A549 (cell line): ENCODE results near the gene CADPS2. TPM values are rescaled to one million over a fixed set of nuclear protein-coding genes. Genes with fewer than 3 reads are reported as not detected.

ENCODE experiments used
- ATAC-seq, 2 experiments: fragments of 200-7000 bp in 1 of 2; fragments of >200 bp in 1 of 2; cut with Nextera tagmentation in 1 of 2; cut with Tn5 transposase in 1 of 2; 3 replicates each; pipeline versions ENCODE4 v1.8.0 to v1.9.1; 2018 to 2020; ENCODE audit warnings: mild to moderate bottlenecking in 1 of 2, moderate library complexity in 1 of 2
- CTCF ChIA-PET: fragments of 300-600 bp; sonication (Branson Sonifier 250); formaldehyde crosslinking; extraction: SDS; loops from one replicate; lab custom pipeline; 2021; ENCODE audit warnings: antibody characterized with exemption, inconsistent platforms; lab: Yijun Ruan, JAX
- POLR2A ChIA-PET: fragments of 350-600 bp; formaldehyde crosslinking; extraction: SDS; loops from one replicate; lab custom pipeline; 2021; ENCODE audit warnings: antibody characterized with exemption, inconsistent platforms; lab: Yijun Ruan, JAX
- DNase-seq, 2 experiments: peaks; one replicate each; pipeline versions ENCODE4 v3.0.0 to v3.0.0-alpha.2; 2011 to 2016; ENCODE audit warnings: low read depth in 1 of 2, low spot score in 1 of 2
- FAIRE-seq: peaks from 2 replicates; lab custom pipeline; 2011; peaks lifted over from hg19 to GRCh38; lab: Jason Lieb, UNC
- H3K27ac ChIP-seq, 2 experiments: fragments of >200 bp; sonication (Bioruptor Twin); formaldehyde crosslinking; 3 replicates each; pipeline ENCODE4 v1.5.1; 2016 to 2017
- H3K4me1 ChIP-seq: fragments of >200 bp; sonication (Bioruptor Twin); formaldehyde crosslinking; 3 replicates; pipeline ENCODE4 v1.6.1; 2016
- H3K4me2 ChIP-seq: fragments of >200 bp; sonication (Bioruptor Twin); formaldehyde crosslinking; 3 replicates; pipeline ENCODE4 v1.6.1; 2016
- H3K4me3 ChIP-seq: fragments of >200 bp; sonication (Bioruptor Twin); formaldehyde crosslinking; 3 replicates; pipeline ENCODE4 v1.5.1; 2016
- H3K9me3 ChIP-seq: fragments of >200 bp; sonication (Bioruptor Twin); formaldehyde crosslinking; 3 replicates; pipeline ENCODE4 v1.6.1; 2016
- BCL3 ChIP-seq: fragments of >200 bp; sonication (Bioruptor Twin); formaldehyde crosslinking; IDR thresholded peaks from 3 replicates; pipeline ENCODE4 v1.6.1; 2016
- CBX8 ChIP-seq: fragments of 200-600 bp; sonication (generic); IDR thresholded peaks from 2 replicates; pipeline ENCODE4 v1.6.1; 2016
- CHD2 ChIP-seq: fragments of 150-350 bp; IDR thresholded peaks from 2 replicates; pipeline ENCODE4 v1.6.1; 2014; ENCODE audit warnings: low read length; ENCODE audit not compliant: partially characterized antibody
- EHMT2 ChIP-seq: fragments of 200-600 bp; sonication (generic); IDR thresholded peaks from 2 replicates; pipeline ENCODE4 v1.6.1; 2016; ENCODE audit warnings: antibody characterized with exemption, low read depth, mild to moderate bottlenecking, moderate library complexity
- HES2 ChIP-seq: fragments of >200 bp; sonication (Bioruptor Twin); formaldehyde crosslinking; IDR thresholded peaks from 2 replicates; pipeline ENCODE4 v1.6.1; 2016
- HOXB13 ChIP-seq: fragments of 250-450 bp; sonication (Bioruptor Pico); IDR thresholded peaks from 2 replicates; pipeline ENCODE4 v1.5.0; 2020; ENCODE audit warnings: low read depth, mild to moderate bottlenecking, moderate library complexity
- JUNB ChIP-seq: fragments of >200 bp; sonication (Bioruptor Twin); formaldehyde crosslinking; IDR thresholded peaks from 2 replicates; pipeline ENCODE4 v1.6.1; 2016
- MAFK ChIP-seq: fragments of 450-650 bp; IDR thresholded peaks from 2 replicates; pipeline ENCODE4 v1.6.1; 2014; ENCODE audit not compliant: partially characterized antibody
- MYC ChIP-seq: IDR thresholded peaks from 2 replicates; pipeline ENCODE4 v1.6.1; 2012; ENCODE audit warnings: mild to moderate bottlenecking, inconsistent platforms, low read length, improper control_type of control experiment, borderline replicate concordance
- NPAS2 ChIP-seq: fragments of 250-450 bp; sonication (Bioruptor Pico); IDR thresholded peaks from 2 replicates; pipeline ENCODE4 v1.8.0; 2022; ENCODE audit warnings: mild to moderate bottlenecking, moderate library complexity, borderline replicate concordance
- PBX3 ChIP-seq: IDR thresholded peaks from 2 replicates; pipeline ENCODE4 v1.6.1; 2012
- POLR2AphosphoS2 ChIP-seq: conservative IDR thresholded peaks from 2 replicates; pipeline ENCODE4 v1.6.1; 2012; ENCODE audit warnings: low read length, improper control_type of control experiment, inconsistent platforms
- REST ChIP-seq: fragments of 200-600 bp; sonication (generic); IDR thresholded peaks from 2 replicates; pipeline ENCODE4 v1.6.1; 2016; ENCODE audit warnings: antibody characterized with exemption, mild to moderate bottlenecking, moderate library complexity
- ZNF302 ChIP-seq: fragments of 250-450 bp; sonication (Bioruptor Pico); IDR thresholded peaks from 2 replicates; pipeline ENCODE4 v1.9.0; 2021; ENCODE audit warnings: inconsistent platforms, mild to moderate bottlenecking, moderate library complexity
- WGBS: methylation state at CpG from one replicate; pipeline ENCODE4 v1.1.6; 2017; ENCODE audit errors: missing lambda C conversion rate; 5-methylcytosine and 5-hydroxymethylcytosine counted together
- polyA plus RNA-seq, 4 experiments: library from polyadenylated mRNA; depleted of rRNA in 3 of 4; stranded (reverse); fragments of >200 nt; fragmentation: RNase III in 1 of 4; extraction: RNeasy Plus Mini Kit Qiagen cat#74134 plus additional on column Dnase treatment in 1 of 4; gene quantifications; 2 replicates in 3 of 4; 3 replicates in 1 of 4; pipeline ENCODE4 v1.2.3, GENCODE V29; 2011 to 2017
- TF ChIP-seq, protein P1 (sequence below): fragments of >200 bp; sonication (Bioruptor Twin); formaldehyde crosslinking; IDR thresholded peaks from 3 replicates; pipeline ENCODE4 v1.5.1; 2016
- TF ChIP-seq, protein P2 (sequence below): IDR thresholded peaks from 2 replicates; pipeline ENCODE4 v1.6.1; 2012

CADPS2 gene
- polyA plus RNA-seq, 2 of the 4 experiments (the other 2 are of a cell fraction), result 0.04 to 0.10 TPM

DNA sequence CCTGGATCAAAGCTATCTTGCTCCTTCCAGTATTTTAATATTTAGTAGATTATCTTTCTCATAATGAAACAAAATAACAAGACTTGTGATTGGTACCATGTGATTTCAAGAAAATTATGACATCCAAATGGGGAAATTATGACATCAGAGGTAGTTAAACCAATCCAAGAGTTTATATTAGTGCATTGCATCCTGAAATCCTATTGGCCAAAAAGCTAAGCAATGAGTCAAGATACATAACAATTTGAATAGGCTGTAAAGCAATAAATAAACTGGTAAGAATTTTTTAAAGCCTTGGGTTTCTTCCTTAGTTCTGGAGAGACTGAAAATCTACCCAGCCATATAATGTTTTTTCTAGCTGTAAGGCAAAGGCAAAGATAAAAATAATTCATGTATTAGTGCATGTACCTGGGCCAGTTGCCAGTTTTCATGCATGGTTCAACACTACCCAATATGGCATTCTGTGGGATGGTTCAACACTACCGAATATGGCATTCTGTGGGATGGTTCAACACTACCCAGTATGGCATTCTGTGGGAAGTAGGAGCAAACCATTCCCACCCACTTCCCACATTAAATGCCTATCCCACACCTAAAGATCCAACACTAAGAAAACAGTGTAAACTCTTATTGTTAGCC lies 183.3 kb downstream of the CADPS2 start, which contains the start of gene RNF148:
TSS of gene RNF148 (minus strand) at position 51 of the 639 bp plus-strand sequence. CDS start 172 bp downstream, outside the sequence.
- no peak for TF ChIP-seq HOXB13 (CRISPR knock-in tag)
- no peak for TF ChIP-seq JUNB
- no peak for TF ChIP-seq CHD2
- no peak for TF ChIP-seq CBX8
- no peak for TF ChIP-seq POLR2AphosphoS2
- TF ChIP-seq, protein P1, sequence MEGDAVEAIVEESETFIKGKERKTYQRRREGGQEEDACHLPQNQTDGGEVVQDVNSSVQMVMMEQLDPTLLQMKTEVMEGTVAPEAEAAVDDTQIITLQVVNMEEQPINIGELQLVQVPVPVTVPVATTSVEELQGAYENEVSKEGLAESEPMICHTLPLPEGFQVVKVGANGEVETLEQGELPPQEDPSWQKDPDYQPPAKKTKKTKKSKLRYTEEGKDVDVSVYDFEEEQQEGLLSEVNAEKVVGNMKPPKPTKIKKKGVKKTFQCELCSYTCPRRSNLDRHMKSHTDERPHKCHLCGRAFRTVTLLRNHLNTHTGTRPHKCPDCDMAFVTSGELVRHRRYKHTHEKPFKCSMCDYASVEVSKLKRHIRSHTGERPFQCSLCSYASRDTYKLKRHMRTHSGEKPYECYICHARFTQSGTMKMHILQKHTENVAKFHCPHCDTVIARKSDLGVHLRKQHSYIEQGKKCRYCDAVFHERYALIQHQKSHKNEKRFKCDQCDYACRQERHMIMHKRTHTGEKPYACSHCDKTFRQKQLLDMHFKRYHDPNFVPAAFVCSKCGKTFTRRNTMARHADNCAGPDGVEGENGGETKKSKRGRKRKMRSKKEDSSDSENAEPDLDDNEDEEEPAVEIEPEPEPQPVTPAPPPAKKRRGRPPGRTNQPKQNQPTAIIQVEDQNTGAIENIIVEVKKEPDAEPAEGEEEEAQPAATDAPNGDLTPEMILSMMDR, result no peak
- TF ChIP-seq BCL3, result no peak
- no peak for TF ChIP-seq HES2
- TF ChIP-seq MAFK, result no peak
- no peak for TF ChIP-seq ZNF302 (CRISPR knock-in tag)
- TF ChIP-seq PBX3, result no peak
- TF ChIP-seq, all 56 proteins: peak for 0
- ChIA-PET POLR2A (no interaction called here), CTCF (interaction anchor here (1.2 kb wide), 1 partner anchor 373 kb away, joined by 3 read pairs; no protein-coding TSS in a partner anchor)
- FAIRE-seq (no peak), DNase-seq (no peak), ATAC-seq (no peak)
- Histone ChIP-seq H3K27ac (no peak within 1 kb of the TSS), H3K9me3 (no peaks in the 10 kb centered on the region), H3K4me1 (no peaks in the 10 kb centered on the region), H3K4me3 (no peak within 1 kb of the TSS), H3K4me2 (no peak within 1 kb of the TSS)
- WGBS, result 0% methylated on average over 1 of the region's 1 CpG

- H3K4me2 ChIP-seq, result no peak within 1 kb of the TSS
- no peak within 1 kb of the TSS for H3K4me3 ChIP-seq
- FAIRE-seq, result no peak
- ChIA-PET CTCF (no interaction called here), POLR2A (no interaction called here)
- no peak for DNase-seq
- H3K4me1 ChIP-seq, result no peaks in the 10 kb centered on the region
- H3K27ac ChIP-seq, result no peak within 1 kb of the TSS
- no peak for ATAC-seq
- no peaks in the 10 kb centered on the region for H3K9me3 ChIP-seq
- no peak for TF ChIP-seq NPAS2 (CRISPR knock-in tag)
Observed at GRCh38 chr7:122699017-122699416, 187.2 kb downstream of the CADPS2 start, which contains the start of gene RNF133. Gene RNF133 (minus strand): TSS chr7:122699117. CDS start chr7:122698918, 199 bp downstream.

DNA sequence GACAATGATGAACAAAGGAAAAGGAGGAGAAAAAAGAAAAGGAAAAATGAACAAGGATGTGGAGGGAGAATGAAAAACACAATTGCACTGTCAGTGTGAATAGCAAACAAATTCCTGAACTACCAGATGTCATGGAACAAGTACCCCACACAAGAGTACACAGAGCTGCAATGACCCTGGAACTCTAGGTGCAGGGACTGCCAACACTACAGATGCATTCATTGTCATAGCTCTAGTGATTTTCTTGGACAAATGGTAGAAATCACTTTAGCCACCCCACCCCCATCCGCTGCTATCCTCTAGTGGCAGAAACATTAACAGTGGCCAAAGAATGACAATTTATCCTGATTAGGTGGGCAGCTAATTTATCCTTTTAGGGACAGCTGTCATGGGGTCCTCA lies 190.4 kb downstream of the CADPS2 start:
- DNase-seq (no peak), FAIRE-seq (no peak), ATAC-seq (no peak)
- CTCF ChIA-PET, result no interaction called here
- Histone ChIP-seq H3K9me3 (no peaks in the 10 kb centered on the region), H3K4me3 (no peak overlapping the region), H3K4me1 (no peaks in the 10 kb centered on the region), H3K27ac (no peak overlapping the region), H3K4me2 (no peak overlapping the region)
- POLR2A ChIA-PET, result no interaction called here
- TF ChIP-seq REST (no peak), EHMT2 (no peak), MYC (no peak)
- TF ChIP-seq, protein P2, sequence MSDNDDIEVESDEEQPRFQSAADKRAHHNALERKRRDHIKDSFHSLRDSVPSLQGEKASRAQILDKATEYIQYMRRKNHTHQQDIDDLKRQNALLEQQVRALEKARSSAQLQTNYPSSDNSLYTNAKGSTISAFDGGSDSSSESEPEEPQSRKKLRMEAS, result no peak
- 5% methylated on average over 1 of the region's 1 CpG for WGBS
